ENCODE measurements around the gene CEMIP. TPM values are rescaled to one million over a fixed set of nuclear protein-coding genes. Genes with fewer than 3 reads are reported as not detected.

The CEMIP gene
- total RNA-seq, 1 experiment from 2014 or later, result 0.61 TPM

DNA sequence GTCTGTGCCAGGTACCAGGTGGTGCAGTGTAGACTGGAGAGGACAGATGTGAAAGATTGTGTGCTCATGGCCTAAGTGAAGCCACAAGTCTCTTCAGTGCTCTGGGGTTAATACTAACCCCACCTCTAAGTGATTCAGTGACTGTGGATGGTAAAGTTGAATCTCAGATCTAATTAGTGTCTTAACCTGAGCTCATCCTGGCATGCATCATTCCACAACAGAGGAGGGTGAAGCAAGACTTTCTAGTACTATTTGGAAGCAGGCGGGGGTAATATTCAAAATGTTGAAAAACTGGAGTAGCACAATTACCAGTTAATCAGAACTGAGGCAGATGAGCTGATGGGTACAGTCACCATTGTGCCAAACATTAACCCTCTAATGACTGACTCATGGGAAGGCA is 213.3 kb downstream of the CEMIP start:
- ChIA-PET POLR2A (ENCODE audit: unreplicated experiment) (no interaction called here), CTCF (no interaction called here)
- no peak overlapping the region for H3K4me2 ChIP-seq
- no peaks in the 10 kb centered on the region for H4K20me1 ChIP-seq (ENCODE audit: insufficient read depth)
- H3K27ac ChIP-seq, result no peak overlapping the region
- H2AFZ ChIP-seq, result no peak overlapping the region
- H3F3A ChIP-seq (ENCODE audit: insufficient read depth, low read depth), result peaks cover 12% of the 10 kb centered on the region; the same call in 1 of the 2 replicates
- peaks cover 21% of the 10 kb centered on the region for H3K79me2 ChIP-seq (ENCODE audit: low read depth)
- intact Hi-C loops (cut with micrococcal nuclease; ENCODE audit: unreplicated experiment), result no loop called here
- H3K27me3 ChIP-seq (ENCODE audit: insufficient read depth, low read depth), result no peaks in the 10 kb centered on the region
- H3K9me3 ChIP-seq (ENCODE audit: insufficient read depth, low read depth), result no peaks in the 10 kb centered on the region
- TF ChIP-seq EZH2 (IDR thresholded peaks at IDR 0.05; ENCODE audit: low read depth), result no peak
- TF ChIP-seq, protein P1, sequence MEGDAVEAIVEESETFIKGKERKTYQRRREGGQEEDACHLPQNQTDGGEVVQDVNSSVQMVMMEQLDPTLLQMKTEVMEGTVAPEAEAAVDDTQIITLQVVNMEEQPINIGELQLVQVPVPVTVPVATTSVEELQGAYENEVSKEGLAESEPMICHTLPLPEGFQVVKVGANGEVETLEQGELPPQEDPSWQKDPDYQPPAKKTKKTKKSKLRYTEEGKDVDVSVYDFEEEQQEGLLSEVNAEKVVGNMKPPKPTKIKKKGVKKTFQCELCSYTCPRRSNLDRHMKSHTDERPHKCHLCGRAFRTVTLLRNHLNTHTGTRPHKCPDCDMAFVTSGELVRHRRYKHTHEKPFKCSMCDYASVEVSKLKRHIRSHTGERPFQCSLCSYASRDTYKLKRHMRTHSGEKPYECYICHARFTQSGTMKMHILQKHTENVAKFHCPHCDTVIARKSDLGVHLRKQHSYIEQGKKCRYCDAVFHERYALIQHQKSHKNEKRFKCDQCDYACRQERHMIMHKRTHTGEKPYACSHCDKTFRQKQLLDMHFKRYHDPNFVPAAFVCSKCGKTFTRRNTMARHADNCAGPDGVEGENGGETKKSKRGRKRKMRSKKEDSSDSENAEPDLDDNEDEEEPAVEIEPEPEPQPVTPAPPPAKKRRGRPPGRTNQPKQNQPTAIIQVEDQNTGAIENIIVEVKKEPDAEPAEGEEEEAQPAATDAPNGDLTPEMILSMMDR (conservative IDR thresholded peaks at IDR 0.05), result no peak
- DNase-seq, result no peak
- H3K4me3 ChIP-seq, result no peak overlapping the region
- BruUV-seq (replicated peaks), result no TSS peak
- H3K4me1 ChIP-seq (replicated peaks; ENCODE audit: insufficient read depth), result peaks cover 19% of the 10 kb centered on the region
- H3K36me3 ChIP-seq (ENCODE audit: low read depth), result no peaks in the 10 kb centered on the region
- no peaks in the 10 kb centered on the region; the same call in 1 of the 2 replicates for H3K9me2 ChIP-seq (ENCODE audit: insufficient read depth)

DNA sequence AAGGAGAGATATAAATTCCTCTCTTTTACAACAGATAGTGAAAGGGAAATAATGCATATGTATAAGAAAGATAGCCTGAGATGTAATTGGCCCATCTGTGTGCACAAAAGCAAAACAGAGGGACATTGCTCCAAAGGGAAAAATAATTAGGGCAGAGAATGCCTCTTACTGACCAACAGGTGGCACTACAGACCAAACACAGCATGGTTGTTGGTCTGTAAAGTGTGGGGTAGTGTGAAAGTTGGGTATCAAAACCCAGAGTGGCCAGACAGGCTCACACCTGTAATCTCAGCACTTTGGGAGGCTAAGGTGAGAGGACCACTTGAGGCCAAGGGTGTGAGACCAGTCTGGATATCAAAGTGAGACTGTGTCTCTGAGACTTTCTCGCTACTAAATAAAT is 217.1 kb downstream of the CEMIP start:
- CTCF ChIA-PET, result interaction anchor here (0.6 to 0.7 kb wide), 2 partner anchors 160 to 1004 kb away, joined by 12 to 17 read pairs; no protein-coding TSS in a partner anchor
- no peak for DNase-seq
- no TSS peak for BruUV-seq (replicated peaks)

DNA sequence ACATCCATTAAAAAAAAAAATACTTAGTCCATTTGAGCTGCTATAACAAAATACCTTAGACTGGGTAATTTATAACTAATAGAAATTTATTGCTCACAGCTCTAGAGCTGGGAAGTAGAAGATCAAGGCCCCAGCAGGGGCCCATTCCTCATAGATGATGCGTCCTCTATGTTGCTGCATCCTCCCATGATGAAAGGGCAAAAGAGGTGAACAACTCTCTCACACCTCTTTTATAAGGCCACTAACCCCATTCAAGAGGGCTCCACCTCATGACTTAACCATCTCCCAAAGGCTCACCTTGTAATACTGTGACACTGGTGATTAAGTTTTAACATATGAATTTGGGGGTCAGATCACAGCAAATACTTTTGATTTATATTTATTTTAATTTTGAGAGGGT is 218.5 kb downstream of the CEMIP start:
- Histone ChIP-seq H2AFZ (no peak overlapping the region), H3K4me2 (no peak overlapping the region), H3K36me3 (ENCODE audit: low read depth) (no peaks in the 10 kb centered on the region), H3K9me2 (ENCODE audit: insufficient read depth) (no peaks in the 10 kb centered on the region), H3K9me3 (ENCODE audit: insufficient read depth, low read depth) (no peaks in the 10 kb centered on the region), H4K20me1 (ENCODE audit: insufficient read depth) (no peaks in the 10 kb centered on the region; the same call in 1 of the 2 replicates), H3K27me3 (ENCODE audit: insufficient read depth, low read depth) (no peaks in the 10 kb centered on the region), H3K27ac (no peak overlapping the region), H3F3A (ENCODE audit: insufficient read depth, low read depth) (peaks cover 24% of the 10 kb centered on the region), H3K4me3 (no peak overlapping the region), H3K79me2 (ENCODE audit: low read depth) (peaks cover 12% of the 10 kb centered on the region), H3K4me1 (replicated peaks; ENCODE audit: insufficient read depth) (peaks cover 5% of the 10 kb centered on the region)
- no peak for TF ChIP-seq EZH2 (IDR thresholded peaks at IDR 0.05; ENCODE audit: low read depth)
- TF ChIP-seq, protein P1 (conservative IDR thresholded peaks at IDR 0.05), result no peak
- ChIA-PET POLR2A (ENCODE audit: unreplicated experiment) (no interaction called here), CTCF (no interaction called here)
- DNase-seq, result no peak
- BruUV-seq (replicated peaks), result no TSS peak
- intact Hi-C loops (cut with micrococcal nuclease; ENCODE audit: unreplicated experiment), result loop anchor here (5.0 kb wide), 1 partner anchor 270 kb away; no protein-coding TSS in a partner anchor

More for the DNA sequence above, 217.1 kb downstream of the CEMIP start:
- Histone ChIP-seq H3K9me3 (ENCODE audit: insufficient read depth, low read depth) (no peaks in the 10 kb centered on the region), H3K27me3 (ENCODE audit: insufficient read depth, low read depth) (no peaks in the 10 kb centered on the region), H3K4me3 (no peak overlapping the region), H3K79me2 (ENCODE audit: low read depth) (no peaks in the 10 kb centered on the region), H3K27ac (no peak overlapping the region), H3K9me2 (ENCODE audit: insufficient read depth) (no peaks in the 10 kb centered on the region), H3K4me1 (replicated peaks; ENCODE audit: insufficient read depth) (peaks cover 5% of the 10 kb centered on the region), H3K36me3 (ENCODE audit: low read depth) (no peaks in the 10 kb centered on the region), H3F3A (ENCODE audit: insufficient read depth, low read depth) (peaks cover 24% of the 10 kb centered on the region), H3K4me2 (no peak overlapping the region), H2AFZ (no peak overlapping the region), H4K20me1 (ENCODE audit: insufficient read depth) (no peaks in the 10 kb centered on the region)
- POLR2A ChIA-PET (ENCODE audit: unreplicated experiment), result no interaction called here
- intact Hi-C loops (cut with micrococcal nuclease; ENCODE audit: unreplicated experiment), result loop anchor here (5.0 kb wide), 1 partner anchor 271 kb away; no protein-coding TSS in a partner anchor
- TF ChIP-seq EZH2 (IDR thresholded peaks at IDR 0.05; ENCODE audit: low read depth), result no peak
- TF ChIP-seq, protein P1 (conservative IDR thresholded peaks at IDR 0.05), result peak; percentile 76
